Measurements from ENCODE around the gene FETUB. TPM values are rescaled to one million over a fixed set of nuclear protein-coding genes. Genes with fewer than 3 reads are reported as not detected.

The FETUB gene
- total and polyA plus RNA-seq, 2 of the 4 experiments (the other 2 are of a cell fraction), result not detected

- Histone ChIP-seq H3K9me3 (ENCODE audit: control insufficient read depth, insufficient read depth, low read length) (no peaks in the 10 kb centered on the region), H4K8ac (ENCODE audit: low read depth in 2 of 2, low read length in 2 of 2) (no peak overlapping the region), H3K56ac (ENCODE audit: extremely low read depth, insufficient read depth, low read length) (no peak overlapping the region), H3K4me2 (ENCODE audit: low read depth, low read length) (no peak overlapping the region), H2BK15ac (ENCODE audit: low read depth, low read length) (no peak overlapping the region), H3K27ac (ENCODE audit: insufficient read depth, low read length) (no peak overlapping the region), H2AK9ac (replicated peaks; ENCODE audit: low read depth, low read length, poor library complexity) (no peak overlapping the region), H2AFZ (replicated peaks; ENCODE audit: low read length, poor library complexity) (no peak overlapping the region), H3K9ac (ENCODE audit: low read depth, low read length) (no peak overlapping the region), H3K79me1 (ENCODE audit: low read depth in 1 of 2, low read length in 2 of 2) (no peaks in the 10 kb centered on the region), H4K20me1 (ENCODE audit: insufficient read depth, low read length) (no peaks in the 10 kb centered on the region), H3K23ac (ENCODE audit: low read depth, low read length) (no peak overlapping the region), H3K4me1 (ENCODE audit: control insufficient read depth, insufficient read depth, low read length) (no peaks in the 10 kb centered on the region), H3K36me3 (ENCODE audit: control insufficient read depth, insufficient read depth, low read length) (no peaks in the 10 kb centered on the region), H3K4ac (ENCODE audit: low read depth, low read length) (no peak overlapping the region), H3K27me3 (ENCODE audit: control insufficient read depth, insufficient read depth, low read length) (peaks cover 9% of the 10 kb centered on the region), H2BK120ac (ENCODE audit: low read depth, low read length) (no peak overlapping the region), H3K4me3 (ENCODE audit: insufficient read depth, low read depth, low read length) (no peak overlapping the region), H3K18ac (ENCODE audit: low read depth, low read length) (no peak overlapping the region), H2AK5ac (ENCODE audit: low read depth, low read length) (no peak overlapping the region), H2BK5ac (ENCODE audit: low read depth, low read length, poor library complexity, severe bottlenecking) (no peak overlapping the region), H4K91ac (ENCODE audit: insufficient read depth, low read depth, low read length) (no peak overlapping the region), H2BK20ac (ENCODE audit: low read depth, low read length) (no peak overlapping the region), H4K5ac (ENCODE audit: low read depth, low read length) (no peak overlapping the region), H3K14ac (replicated peaks; ENCODE audit: low read depth, low read length) (no peak overlapping the region), H3K9me1 (ENCODE audit: insufficient read depth, low read length) (no peaks in the 10 kb centered on the region)
- TF ChIP-seq CTCF (conservative IDR thresholded peaks at IDR 0.05; ENCODE audit: low read depth, low read length) (no peak), ELK1 (IDR thresholded peaks at IDR 0.05; ENCODE audit: borderline replicate concordance, low read depth, low read length) (no peak), RAD21 (IDR thresholded peaks at IDR 0.05; ENCODE audit: low read length) (no peak)
- in situ Hi-C loops (cut with MboI; ENCODE audit: low sequenced_read_pairs) (no loop called here), intact Hi-C loops (cut with micrococcal nuclease) (no loop called here), dilution Hi-C loops (cut with HindIII; ENCODE audit: low sequenced_read_pairs, unreplicated experiment) (no loop called here)
- ATAC-seq (ENCODE audit: low read depth) (no peak), DNase-seq (no peak)
- ChIA-PET CTCF (no interaction called here), POLR2A (ENCODE audit: unreplicated experiment) (no interaction called here)
- BruUV-seq (replicated peaks), result no TSS peak
Measured at GRCh38 chr3:186605078-186605477, 35.1 kb upstream of the FETUB start.

Measured in IMR-90 (cell line).